Measurements from ENCODE around the gene BCLAF3. TPM values are rescaled to one million over a fixed set of nuclear protein-coding genes. Genes with fewer than 3 reads are reported as not detected.

BCLAF3 gene
- total and polyA plus RNA-seq, 8 donors, result 2.2 to 6.9 (median 4.5) TPM

DNA sequence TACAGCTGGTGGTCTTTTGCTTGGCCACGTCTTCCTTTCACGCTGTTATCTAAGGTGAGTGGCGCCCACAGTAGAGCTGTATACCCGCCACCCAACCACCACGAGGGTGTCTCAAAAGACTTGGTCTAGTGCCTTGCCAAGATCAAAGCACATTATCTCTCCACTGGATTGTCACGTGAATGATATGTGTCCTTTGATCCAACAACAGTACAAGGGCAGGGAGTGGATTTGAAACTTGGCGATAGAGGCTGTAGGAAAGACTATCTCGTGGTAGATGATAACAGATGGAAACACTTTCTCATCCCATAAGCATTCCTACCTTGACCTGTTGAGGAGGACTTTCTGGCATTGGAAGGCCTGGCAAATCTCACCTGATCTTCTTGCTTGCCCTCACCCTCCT, 37.7 kb upstream of the BCLAF3 start:
- Histone ChIP-seq H3K36me3 (no peaks in the 10 kb centered on the region), H3K4me1 (peaks cover 0 to 16% (median 14%) of the 10 kb centered on the region in 3 donors), H3K9me3 (no peaks in the 10 kb centered on the region), H3K4me3 (no peak overlapping the region), H3K27ac (no peak overlapping the region), H3K27me3 (no peaks in the 10 kb centered on the region)
- DNase-seq (no peak), FAIRE-seq (no peak), ATAC-seq (no peak)
- TF ChIP-seq, protein P1, sequence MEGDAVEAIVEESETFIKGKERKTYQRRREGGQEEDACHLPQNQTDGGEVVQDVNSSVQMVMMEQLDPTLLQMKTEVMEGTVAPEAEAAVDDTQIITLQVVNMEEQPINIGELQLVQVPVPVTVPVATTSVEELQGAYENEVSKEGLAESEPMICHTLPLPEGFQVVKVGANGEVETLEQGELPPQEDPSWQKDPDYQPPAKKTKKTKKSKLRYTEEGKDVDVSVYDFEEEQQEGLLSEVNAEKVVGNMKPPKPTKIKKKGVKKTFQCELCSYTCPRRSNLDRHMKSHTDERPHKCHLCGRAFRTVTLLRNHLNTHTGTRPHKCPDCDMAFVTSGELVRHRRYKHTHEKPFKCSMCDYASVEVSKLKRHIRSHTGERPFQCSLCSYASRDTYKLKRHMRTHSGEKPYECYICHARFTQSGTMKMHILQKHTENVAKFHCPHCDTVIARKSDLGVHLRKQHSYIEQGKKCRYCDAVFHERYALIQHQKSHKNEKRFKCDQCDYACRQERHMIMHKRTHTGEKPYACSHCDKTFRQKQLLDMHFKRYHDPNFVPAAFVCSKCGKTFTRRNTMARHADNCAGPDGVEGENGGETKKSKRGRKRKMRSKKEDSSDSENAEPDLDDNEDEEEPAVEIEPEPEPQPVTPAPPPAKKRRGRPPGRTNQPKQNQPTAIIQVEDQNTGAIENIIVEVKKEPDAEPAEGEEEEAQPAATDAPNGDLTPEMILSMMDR (IDR thresholded peaks at IDR 0.05), result no peak
- intact Hi-C loops (cut with DNase I), result no loop called here
- WGBS, 2 donors, result 68 to 83% methylated on average over 8 of the region's 8 CpGs

DNA sequence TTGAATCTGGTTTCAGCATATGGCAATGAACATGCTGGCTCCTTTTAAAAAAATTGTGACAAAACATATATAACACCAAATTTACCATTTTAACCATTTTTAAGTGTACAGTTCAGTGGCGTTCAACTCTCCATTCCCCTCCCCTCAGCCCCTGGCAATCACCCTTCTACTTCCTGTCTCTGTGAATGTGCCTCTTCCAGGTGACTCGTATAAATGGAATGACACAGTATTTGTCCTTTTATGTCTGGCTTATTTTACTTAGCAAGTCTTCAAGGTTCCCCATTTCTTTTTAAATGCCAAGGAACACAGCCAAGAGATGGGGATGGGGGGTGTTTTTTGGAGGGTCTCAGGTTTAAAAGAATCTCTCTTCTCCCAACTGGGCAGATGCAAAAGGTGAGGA, 35.4 kb upstream of the BCLAF3 start:
- intact Hi-C loops (cut with DNase I), result no loop called here
- 56 to 58% methylated on average over 2 of the region's 2 CpGs for WGBS, 2 donors
- FAIRE-seq (no peak), ATAC-seq (no peak), DNase-seq (no peak)
- no peak overlapping the region for H3K4me3 ChIP-seq
- no peaks in the 10 kb centered on the region for H3K36me3 ChIP-seq
- H3K4me1 ChIP-seq, result peaks cover 0 to 16% (median 14%) of the 10 kb centered on the region in 3 donors
- H3K27me3 ChIP-seq, result no peaks in the 10 kb centered on the region
- TF ChIP-seq, protein P1 (IDR thresholded peaks at IDR 0.05), result no peak
- no peaks in the 10 kb centered on the region for H3K9me3 ChIP-seq
- H3K27ac ChIP-seq, result no peak overlapping the region

DNA sequence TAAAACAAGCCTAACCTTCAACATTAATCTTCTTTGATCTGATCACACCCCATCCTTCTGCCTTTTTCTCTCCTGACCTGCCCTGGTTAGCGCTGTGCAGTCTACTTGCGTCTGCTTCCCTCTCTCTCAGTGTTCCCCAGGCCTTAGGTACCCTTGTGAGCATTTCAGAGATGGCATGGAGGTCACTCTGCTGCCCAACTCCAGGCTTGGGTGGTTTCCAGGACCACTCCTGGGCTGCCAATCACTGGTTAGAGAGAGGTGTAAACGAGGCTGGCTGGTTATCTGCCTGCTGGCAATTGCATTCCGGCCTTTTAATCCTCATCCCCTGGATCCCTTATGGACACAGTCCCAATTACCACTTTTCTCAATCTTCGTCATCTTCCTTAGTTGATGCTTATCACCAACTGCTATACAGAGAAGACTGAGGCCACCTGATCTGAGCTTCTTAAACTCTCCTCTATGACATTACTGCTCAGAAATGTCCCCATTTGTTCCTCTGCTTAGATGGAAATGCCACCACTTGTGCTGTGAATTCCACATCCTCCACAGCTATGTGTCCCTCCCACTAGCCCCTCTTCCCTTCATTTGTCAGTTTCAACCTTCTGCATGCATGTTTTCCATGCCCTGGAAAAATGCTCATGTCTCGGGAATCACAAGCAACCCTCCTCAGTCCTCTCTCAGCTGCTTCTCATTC, 29.0 kb upstream of the BCLAF3 start:
- H3K27me3 ChIP-seq, result no peaks in the 10 kb centered on the region
- H3K9me3 ChIP-seq, result no peaks in the 10 kb centered on the region
- ATAC-seq, result no peak
- no peak overlapping the region for H3K27ac ChIP-seq
- intact Hi-C loops (cut with DNase I), result no loop called here
- 79 to 82% methylated on average over 6 of the region's 6 CpGs for WGBS, 2 donors
- FAIRE-seq, result no peak
- no peak for DNase-seq
- TF ChIP-seq, protein P1 (IDR thresholded peaks at IDR 0.05), result no peak
- H3K4me3 ChIP-seq, result no peak overlapping the region
- H3K36me3 ChIP-seq, result no peaks in the 10 kb centered on the region
- no peaks in the 10 kb centered on the region for H3K4me1 ChIP-seq

DNA sequence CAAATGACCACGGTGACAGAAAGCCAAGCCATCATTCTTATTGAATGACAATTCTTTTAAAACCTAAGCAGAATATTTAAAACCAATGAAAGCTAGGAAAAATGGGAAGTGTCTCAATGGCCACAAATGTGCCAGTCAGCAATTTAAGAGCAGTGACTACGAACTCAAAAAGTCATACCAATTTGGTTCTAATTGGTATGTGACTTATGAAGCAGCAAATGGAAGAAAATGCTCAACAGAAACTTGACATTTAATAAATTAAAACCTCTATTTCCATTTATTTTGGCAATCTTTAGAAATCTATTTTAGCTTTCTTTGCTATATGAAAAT, 25.7 kb upstream of the BCLAF3 start:
- intact Hi-C loops (cut with DNase I), result no loop called here
- H3K36me3 ChIP-seq, result no peaks in the 10 kb centered on the region
- H3K9me3 ChIP-seq, result no peaks in the 10 kb centered on the region
- H3K4me3 ChIP-seq, result no peak overlapping the region
- no peak for ATAC-seq
- DNase-seq, result no peak
- TF ChIP-seq, protein P1 (IDR thresholded peaks at IDR 0.05), result no peak
- no peak for FAIRE-seq
- no peaks in the 10 kb centered on the region for H3K27me3 ChIP-seq
- 82 to 84% methylated on average over 2 of the region's 2 CpGs for WGBS, 2 donors
- no peak overlapping the region for H3K27ac ChIP-seq
- H3K4me1 ChIP-seq, result no peaks in the 10 kb centered on the region

DNA sequence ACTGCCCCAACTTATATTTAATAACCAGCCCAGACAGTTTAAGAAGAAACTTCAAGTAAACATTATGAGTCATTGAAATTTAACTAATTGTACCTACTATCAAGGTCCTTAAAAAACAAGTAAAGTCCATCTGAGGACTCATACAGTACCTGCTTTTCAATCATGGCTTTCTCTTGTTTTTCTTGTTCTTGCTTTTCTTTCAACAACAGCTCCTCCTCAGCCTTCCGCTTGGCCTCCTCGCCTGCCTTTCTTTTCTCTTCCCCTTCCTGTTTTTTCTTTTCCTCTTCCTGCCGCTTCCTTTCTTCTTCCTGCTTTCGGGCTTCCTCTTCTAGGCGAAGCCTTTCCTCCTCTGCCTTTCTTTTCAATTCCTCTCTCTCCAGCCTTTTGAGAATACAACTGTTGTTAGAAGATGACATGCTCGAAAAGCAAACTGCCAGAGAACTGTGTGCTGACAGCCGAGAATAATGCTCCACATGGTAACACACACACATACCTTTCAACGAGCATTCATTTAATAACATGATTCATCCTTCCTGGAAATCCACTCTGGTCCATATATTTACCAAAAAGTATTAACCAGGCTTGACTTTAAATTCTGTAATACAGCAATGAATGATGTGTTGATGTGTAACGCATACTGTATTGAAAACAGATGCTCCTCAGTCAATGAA, 25.2 kb upstream of the BCLAF3 start:
- no peak for FAIRE-seq
- TF ChIP-seq, protein P1 (IDR thresholded peaks at IDR 0.05), result no peak
- H3K4me3 ChIP-seq, result no peak overlapping the region
- ATAC-seq, result no peak
- H3K9me3 ChIP-seq, result no peaks in the 10 kb centered on the region
- H3K27ac ChIP-seq, result no peak overlapping the region
- DNase-seq, result no peak
- no peaks in the 10 kb centered on the region for H3K36me3 ChIP-seq
- H3K4me1 ChIP-seq, result no peaks in the 10 kb centered on the region
- WGBS, 2 donors, result 79 to 81% methylated on average over 9 of the region's 9 CpGs
- intact Hi-C loops (cut with DNase I), result no loop called here
- H3K27me3 ChIP-seq, result no peaks in the 10 kb centered on the region
